A549 (cell line): ENCODE data around the gene STX18. TPM values are rescaled to one million over a fixed set of nuclear protein-coding genes. Genes with fewer than 3 reads are reported as not detected.

Experiments used
- ATAC-seq, 2 experiments: fragments of 200-7000 bp in 1 of 2; fragments of >200 bp in 1 of 2; cut with Nextera tagmentation in 1 of 2; cut with Tn5 transposase in 1 of 2; 3 replicates each; pipeline versions ENCODE4 v1.8.0 to v1.9.1; 2018 to 2020; ENCODE audit warnings: mild to moderate bottlenecking in 1 of 2, moderate library complexity in 1 of 2
- CTCF ChIA-PET: fragments of 300-600 bp; sonication (Branson Sonifier 250); formaldehyde crosslinking; extraction: SDS; loops from one replicate; lab custom pipeline; 2021; ENCODE audit warnings: antibody characterized with exemption, inconsistent platforms; lab: Yijun Ruan, JAX
- POLR2A ChIA-PET: fragments of 350-600 bp; formaldehyde crosslinking; extraction: SDS; loops from one replicate; lab custom pipeline; 2021; ENCODE audit warnings: antibody characterized with exemption, inconsistent platforms; lab: Yijun Ruan, JAX
- DNase-seq, 2 experiments: peaks; one replicate each; pipeline versions ENCODE4 v3.0.0 to v3.0.0-alpha.2; 2011 to 2016; ENCODE audit warnings: low read depth in 1 of 2, low spot score in 1 of 2
- FAIRE-seq: peaks from 2 replicates; lab custom pipeline; 2011; peaks lifted over from hg19 to GRCh38; lab: Jason Lieb, UNC
- H3K27ac ChIP-seq, 2 experiments: fragments of >200 bp; sonication (Bioruptor Twin); formaldehyde crosslinking; 3 replicates each; pipeline ENCODE4 v1.5.1; 2016 to 2017
- H3K4me1 ChIP-seq: fragments of >200 bp; sonication (Bioruptor Twin); formaldehyde crosslinking; 3 replicates; pipeline ENCODE4 v1.6.1; 2016
- H3K4me2 ChIP-seq: fragments of >200 bp; sonication (Bioruptor Twin); formaldehyde crosslinking; 3 replicates; pipeline ENCODE4 v1.6.1; 2016
- H3K4me3 ChIP-seq: fragments of >200 bp; sonication (Bioruptor Twin); formaldehyde crosslinking; 3 replicates; pipeline ENCODE4 v1.5.1; 2016
- H3K9me3 ChIP-seq: fragments of >200 bp; sonication (Bioruptor Twin); formaldehyde crosslinking; 3 replicates; pipeline ENCODE4 v1.6.1; 2016
- CBX2 ChIP-seq: fragments of 200-600 bp; sonication (generic); IDR thresholded peaks from 2 replicates; pipeline ENCODE4 v1.6.1; 2016; ENCODE audit warnings: low read depth, mild to moderate bottlenecking, borderline replicate concordance
- CHD4 ChIP-seq: fragments of 200-600 bp; sonication (generic); IDR thresholded peaks from 2 replicates; pipeline ENCODE4 v1.6.1; 2016; ENCODE audit warnings: antibody characterized with exemption, mild to moderate bottlenecking, borderline replicate concordance
- E2F6 ChIP-seq: IDR thresholded peaks from 2 replicates; pipeline ENCODE4 v1.6.1; 2012; ENCODE audit warnings: low read depth, borderline replicate concordance
- EHMT2 ChIP-seq: fragments of 200-600 bp; sonication (generic); IDR thresholded peaks from 2 replicates; pipeline ENCODE4 v1.6.1; 2016; ENCODE audit warnings: antibody characterized with exemption, low read depth, mild to moderate bottlenecking, moderate library complexity
- FOSB ChIP-seq: fragments of 250-450 bp; sonication (Bioruptor Pico); IDR thresholded peaks from 2 replicates; pipeline ENCODE4 v1.5.0; 2020; ENCODE audit warnings: mild to moderate bottlenecking, moderate library complexity
- FOXS1 ChIP-seq: fragments of 250-450 bp; sonication (Bioruptor Pico); IDR thresholded peaks from 2 replicates; pipeline ENCODE4 v1.5.0; 2020; ENCODE audit warnings: mild to moderate bottlenecking, moderate library complexity
- GATA3 ChIP-seq: IDR thresholded peaks from 2 replicates; pipeline ENCODE4 v1.6.1; 2012; ENCODE audit warnings: borderline replicate concordance
- HEYL ChIP-seq: fragments of 250-450 bp; sonication (Bioruptor Pico); IDR thresholded peaks from 2 replicates; pipeline ENCODE4 v1.8.0; 2021; ENCODE audit warnings: mild to moderate bottlenecking, moderate library complexity
- HOXA7 ChIP-seq: fragments of 250-450 bp; sonication (Bioruptor Pico); IDR thresholded peaks from 2 replicates; pipeline ENCODE4 v1.5.0; 2020; ENCODE audit warnings: mild to moderate bottlenecking, moderate library complexity
- JUN ChIP-seq, 2 experiments: fragments of >200 bp; sonication (Bioruptor Twin); formaldehyde crosslinking; IDR thresholded peaks; 2 replicates in 1 of 2; 3 replicates in 1 of 2; pipeline ENCODE4 v1.6.1; 2016 to 2017
- MAZ ChIP-seq: fragments of 150-350 bp; IDR thresholded peaks from 2 replicates; pipeline ENCODE4 v1.6.1; 2014; ENCODE audit warnings: antibody characterized with exemption, low read depth, low read length, borderline replicate concordance
- NPAS2 ChIP-seq: fragments of 250-450 bp; sonication (Bioruptor Pico); IDR thresholded peaks from 2 replicates; pipeline ENCODE4 v1.8.0; 2022; ENCODE audit warnings: mild to moderate bottlenecking, moderate library complexity, borderline replicate concordance
- NR3C1 ChIP-seq: fragments of >200 bp; sonication (Bioruptor Twin); formaldehyde crosslinking; IDR thresholded peaks from 3 replicates; pipeline ENCODE4 v1.6.1; 2017
- PBX3 ChIP-seq: IDR thresholded peaks from 2 replicates; pipeline ENCODE4 v1.6.1; 2012
- PHF8 ChIP-seq: fragments of 200-600 bp; sonication (generic); IDR thresholded peaks from 2 replicates; pipeline ENCODE4 v1.6.1; 2016; ENCODE audit warnings: low read depth, mild to moderate bottlenecking, antibody characterized with exemption, moderate library complexity, borderline replicate concordance
- POLR2A ChIP-seq: IDR thresholded peaks from 2 replicates; pipeline ENCODE4 v1.6.1; 2012; ENCODE audit warnings: mild to moderate bottlenecking, low read length
- RAD21 ChIP-seq, 2 experiments: fragments of >200 bp in 1 of 2; sonication (Bioruptor Twin) in 1 of 2; formaldehyde crosslinking in 1 of 2; IDR thresholded peaks in 1 of 2; conservative IDR thresholded peaks in 1 of 2; 2 replicates in 1 of 2; 3 replicates in 1 of 2; pipeline ENCODE4 v1.6.1; 2012 to 2018; ENCODE audit warnings: inconsistent platforms in 1 of 2
- RARB ChIP-seq: fragments of 250-450 bp; sonication (Bioruptor Pico); IDR thresholded peaks from 2 replicates; pipeline ENCODE4 v1.8.0; 2021; ENCODE audit warnings: mild to moderate bottlenecking, moderate library complexity
- SREBF2 ChIP-seq: fragments of 450-650 bp; IDR thresholded peaks from 2 replicates; pipeline ENCODE4 v1.6.1; 2014; ENCODE audit warnings: mild to moderate bottlenecking, moderate library complexity
- TP53 ChIP-seq: fragments of 250-450 bp; sonication (Bioruptor Pico); IDR thresholded peaks from 2 replicates; pipeline ENCODE4 v1.5.0; 2021; ENCODE audit warnings: mild to moderate bottlenecking, moderate library complexity
- USF2 ChIP-seq: fragments of 450-650 bp; IDR thresholded peaks from 2 replicates; pipeline ENCODE4 v1.6.1; 2014; ENCODE audit warnings: antibody characterized with exemption
- ZSCAN20 ChIP-seq: fragments of 250-450 bp; sonication (Bioruptor Pico); IDR thresholded peaks from 2 replicates; pipeline ENCODE4 v1.8.0; 2022; ENCODE audit warnings: mild to moderate bottlenecking, moderate library complexity
- WGBS: methylation state at CpG from one replicate; pipeline ENCODE4 v1.1.6; 2017; ENCODE audit errors: missing lambda C conversion rate; 5-methylcytosine and 5-hydroxymethylcytosine counted together
- polyA plus RNA-seq, 4 experiments: library from polyadenylated mRNA; depleted of rRNA in 3 of 4; stranded (reverse); fragments of >200 nt; fragmentation: RNase III in 1 of 4; extraction: RNeasy Plus Mini Kit Qiagen cat#74134 plus additional on column Dnase treatment in 1 of 4; gene quantifications; 2 replicates in 3 of 4; 3 replicates in 1 of 4; pipeline ENCODE4 v1.2.3, GENCODE V29; 2011 to 2017
- TF ChIP-seq, protein P1 (sequence below): IDR thresholded peaks from 2 replicates; pipeline ENCODE4 v1.6.1; 2012
- TF ChIP-seq, protein P2 (sequence below): fragments of >200 bp; sonication (Bioruptor Twin); formaldehyde crosslinking; IDR thresholded peaks from 3 replicates; pipeline ENCODE4 v1.5.1; 2016

The STX18 gene
- polyA plus RNA-seq, 2 of the 4 experiments (the other 2 are of a cell fraction): 13.4 to 19.6 TPM

GRCh38 chr4:4577359-4577875 lies 35.6 kb upstream of the STX18 start (continued):
- TF ChIP-seq FOXS1 (CRISPR knock-in tag) (no peak), MAZ (no peak), RARB (no peak), HOXA7 (no peak), ZSCAN20 (CRISPR knock-in tag) (no peak), GATA3 (no peak)

GRCh38 chr4:4575284-4576211 lies 33.7 kb upstream of the STX18 start:
- peak; percentile 78 for TF ChIP-seq E2F6
- TF ChIP-seq, protein P1, sequence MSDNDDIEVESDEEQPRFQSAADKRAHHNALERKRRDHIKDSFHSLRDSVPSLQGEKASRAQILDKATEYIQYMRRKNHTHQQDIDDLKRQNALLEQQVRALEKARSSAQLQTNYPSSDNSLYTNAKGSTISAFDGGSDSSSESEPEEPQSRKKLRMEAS: peak; percentile 83
- no peak for TF ChIP-seq TP53 (CRISPR knock-in tag)
- no peak for TF ChIP-seq MAZ
- no peak for TF ChIP-seq SREBF2
- TF ChIP-seq POLR2A: 0 out of 2 replicates have a peak, but pooled peaks have one; percentile 27
- no peak for TF ChIP-seq NR3C1
- peak; percentile 36; the same call in 1 of the 2 replicates for TF ChIP-seq PHF8
- TF ChIP-seq, protein P2, sequence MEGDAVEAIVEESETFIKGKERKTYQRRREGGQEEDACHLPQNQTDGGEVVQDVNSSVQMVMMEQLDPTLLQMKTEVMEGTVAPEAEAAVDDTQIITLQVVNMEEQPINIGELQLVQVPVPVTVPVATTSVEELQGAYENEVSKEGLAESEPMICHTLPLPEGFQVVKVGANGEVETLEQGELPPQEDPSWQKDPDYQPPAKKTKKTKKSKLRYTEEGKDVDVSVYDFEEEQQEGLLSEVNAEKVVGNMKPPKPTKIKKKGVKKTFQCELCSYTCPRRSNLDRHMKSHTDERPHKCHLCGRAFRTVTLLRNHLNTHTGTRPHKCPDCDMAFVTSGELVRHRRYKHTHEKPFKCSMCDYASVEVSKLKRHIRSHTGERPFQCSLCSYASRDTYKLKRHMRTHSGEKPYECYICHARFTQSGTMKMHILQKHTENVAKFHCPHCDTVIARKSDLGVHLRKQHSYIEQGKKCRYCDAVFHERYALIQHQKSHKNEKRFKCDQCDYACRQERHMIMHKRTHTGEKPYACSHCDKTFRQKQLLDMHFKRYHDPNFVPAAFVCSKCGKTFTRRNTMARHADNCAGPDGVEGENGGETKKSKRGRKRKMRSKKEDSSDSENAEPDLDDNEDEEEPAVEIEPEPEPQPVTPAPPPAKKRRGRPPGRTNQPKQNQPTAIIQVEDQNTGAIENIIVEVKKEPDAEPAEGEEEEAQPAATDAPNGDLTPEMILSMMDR: 0 out of 3 replicates have a peak, but pooled peaks have one; percentile 16
- H3K27ac ChIP-seq: peak overlapping the region; percentile 82 to 95
- DNase-seq: peak; percentile 55 to 65
- H3K4me3 ChIP-seq: peak overlapping the region; percentile 70
- POLR2A ChIA-PET: interaction anchor here (0.9 kb wide), 1 partner anchor 33 kb away, joined by 4 read pairs; the partner anchor contains the start of gene STX18
- no peak for FAIRE-seq
- ATAC-seq: peak; percentile 88 to 97
- CTCF ChIA-PET: interaction anchor here (0.7 to 1.9 kb wide), 5 partner anchors 11 to 87 kb away, joined by 3 to 4 read pairs (median 4); no protein-coding TSS in a partner anchor
- H3K9me3 ChIP-seq: no peaks in the 10 kb centered on the region
- peak overlapping the region; percentile 92 for H3K4me2 ChIP-seq
- H3K4me1 ChIP-seq: no peaks in the 10 kb centered on the region
- 35% methylated on average over 16 of the region's 71 CpGs for WGBS

GRCh38 chr4:4574792-4575191 lies 32.9 kb upstream of the STX18 start:
- FAIRE-seq: no peak
- POLR2A ChIA-PET: interaction anchor here (0.9 kb wide), 1 partner anchor 32 kb away, joined by 4 read pairs; the partner anchor contains the start of gene STX18

More at GRCh38 chr4:4574792-4575191, 32.9 kb upstream of the STX18 start:
- ATAC-seq (no peak), DNase-seq (peak in 1 of 2 experiments; percentile 48)
- CTCF ChIA-PET: interaction anchor here (0.9 to 1.9 kb wide), 4 partner anchors 10 to 86 kb away, joined by 3 to 5 read pairs (median 4); no protein-coding TSS in a partner anchor
- TF ChIP-seq ZSCAN20 (CRISPR knock-in tag) (no peak), PHF8 (no peak), E2F6 (no peak), EHMT2 (no peak), CBX2 (no peak), HEYL (CRISPR knock-in tag) (no peak), CHD4 (no peak), FOSB (CRISPR knock-in tag) (no peak), JUN (IDR thresholded peaks at IDR 0.05) (no peak), HOXA7 (no peak), USF2 (no peak), TP53 (CRISPR knock-in tag) (no peak), PBX3 (no peak), RAD21 (conservative IDR thresholded peaks at IDR 0.05 in 1 of 2, IDR thresholded peaks at IDR 0.05 in 1 of 2) (no peak), POLR2A (no peak), NPAS2 (CRISPR knock-in tag) (no peak)
- TF ChIP-seq, protein P2: no peak
- no peaks in the 10 kb centered on the region for H3K4me1 ChIP-seq
- H3K4me3 ChIP-seq: peak overlapping the region; percentile 70
- no peaks in the 10 kb centered on the region for H3K9me3 ChIP-seq
- 32% methylated on average over 8 of the region's 8 CpGs for WGBS
- peak overlapping the region; percentile 82 to 95 for H3K27ac ChIP-seq
- H3K4me2 ChIP-seq: peak overlapping the region; percentile 92
